ENCODE measurements around the gene B3GLCT. TPM values are rescaled to one million over a fixed set of nuclear protein-coding genes. Genes with fewer than 3 reads are reported as not detected.

Gene B3GLCT
- total and polyA plus RNA-seq, 8 donors, result 1.5 to 3.4 (median 2.0) TPM

DNA sequence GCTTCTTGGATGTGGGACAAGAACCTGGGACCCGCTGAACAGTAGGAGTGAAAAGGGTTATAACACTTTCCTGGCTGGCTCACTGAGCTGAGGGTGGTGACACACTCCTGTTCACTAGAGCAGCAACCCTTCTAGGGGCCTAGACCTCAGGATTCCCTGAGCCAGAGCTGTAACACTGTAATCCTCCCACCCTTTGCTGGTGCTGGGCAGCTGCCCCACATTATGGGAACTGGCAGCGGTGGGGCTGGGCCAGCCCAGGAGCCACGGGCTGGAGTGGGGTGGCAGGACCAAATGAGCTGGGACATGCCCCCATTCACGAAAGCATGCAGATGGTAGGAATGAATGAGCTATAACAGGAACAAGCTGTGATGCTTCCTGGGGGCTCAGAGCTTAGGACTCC is 110.6 kb downstream of the B3GLCT start:
- 94 to 96% methylated on average over 4 of the region's 4 CpGs for WGBS, 2 donors
- intact Hi-C loops (cut with DNase I), result no loop called here
- DNase-seq (peak in 1 of 6 donors; percentile 20), ATAC-seq (no peak), FAIRE-seq (no peak)
- Histone ChIP-seq H3K9me3 (no peaks in the 10 kb centered on the region), H3K27ac (no peak overlapping the region), H3K4me1 (no peaks in the 10 kb centered on the region), H3K27me3 (no peaks in the 10 kb centered on the region), H3K4me3 (no peak overlapping the region), H3K36me3 (no peaks in the 10 kb centered on the region)
- TF ChIP-seq, protein P1, sequence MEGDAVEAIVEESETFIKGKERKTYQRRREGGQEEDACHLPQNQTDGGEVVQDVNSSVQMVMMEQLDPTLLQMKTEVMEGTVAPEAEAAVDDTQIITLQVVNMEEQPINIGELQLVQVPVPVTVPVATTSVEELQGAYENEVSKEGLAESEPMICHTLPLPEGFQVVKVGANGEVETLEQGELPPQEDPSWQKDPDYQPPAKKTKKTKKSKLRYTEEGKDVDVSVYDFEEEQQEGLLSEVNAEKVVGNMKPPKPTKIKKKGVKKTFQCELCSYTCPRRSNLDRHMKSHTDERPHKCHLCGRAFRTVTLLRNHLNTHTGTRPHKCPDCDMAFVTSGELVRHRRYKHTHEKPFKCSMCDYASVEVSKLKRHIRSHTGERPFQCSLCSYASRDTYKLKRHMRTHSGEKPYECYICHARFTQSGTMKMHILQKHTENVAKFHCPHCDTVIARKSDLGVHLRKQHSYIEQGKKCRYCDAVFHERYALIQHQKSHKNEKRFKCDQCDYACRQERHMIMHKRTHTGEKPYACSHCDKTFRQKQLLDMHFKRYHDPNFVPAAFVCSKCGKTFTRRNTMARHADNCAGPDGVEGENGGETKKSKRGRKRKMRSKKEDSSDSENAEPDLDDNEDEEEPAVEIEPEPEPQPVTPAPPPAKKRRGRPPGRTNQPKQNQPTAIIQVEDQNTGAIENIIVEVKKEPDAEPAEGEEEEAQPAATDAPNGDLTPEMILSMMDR (IDR thresholded peaks at IDR 0.05), result no peak

DNA sequence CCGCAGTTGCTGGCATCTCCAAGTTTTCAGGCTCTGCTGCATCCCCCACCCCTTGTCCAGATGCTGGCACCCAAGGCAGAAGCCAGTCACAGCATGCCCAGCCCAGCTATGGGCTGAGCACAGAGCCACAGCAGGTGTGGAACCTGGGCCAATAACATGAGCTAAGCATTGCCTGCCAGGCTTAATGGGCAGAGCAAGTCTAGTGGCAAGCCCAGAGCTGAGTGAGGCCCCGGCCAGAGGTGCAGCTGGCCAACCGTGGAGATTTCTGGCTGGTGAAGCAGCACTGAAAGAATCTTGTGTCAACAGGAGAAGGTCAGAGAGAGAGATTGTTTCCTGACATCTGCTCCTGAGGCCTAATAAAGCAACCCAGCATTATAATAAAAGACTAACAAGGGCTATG is 111.0 kb downstream of the B3GLCT start:
- Histone ChIP-seq H3K27ac (no peak overlapping the region), H3K4me1 (no peaks in the 10 kb centered on the region), H3K4me3 (no peak overlapping the region), H3K36me3 (no peaks in the 10 kb centered on the region), H3K9me3 (no peaks in the 10 kb centered on the region), H3K27me3 (no peaks in the 10 kb centered on the region)
- 43 to 45% methylated on average over 3 of the region's 3 CpGs for WGBS, 2 donors
- TF ChIP-seq, protein P1 (IDR thresholded peaks at IDR 0.05), result no peak
- DNase-seq, result peak in 1 of 6 donors; percentile 35
- no peak for FAIRE-seq
- ATAC-seq, result peak in 2 of 4 donors; percentile 72 to 82
- intact Hi-C loops (cut with DNase I), result no loop called here

DNA sequence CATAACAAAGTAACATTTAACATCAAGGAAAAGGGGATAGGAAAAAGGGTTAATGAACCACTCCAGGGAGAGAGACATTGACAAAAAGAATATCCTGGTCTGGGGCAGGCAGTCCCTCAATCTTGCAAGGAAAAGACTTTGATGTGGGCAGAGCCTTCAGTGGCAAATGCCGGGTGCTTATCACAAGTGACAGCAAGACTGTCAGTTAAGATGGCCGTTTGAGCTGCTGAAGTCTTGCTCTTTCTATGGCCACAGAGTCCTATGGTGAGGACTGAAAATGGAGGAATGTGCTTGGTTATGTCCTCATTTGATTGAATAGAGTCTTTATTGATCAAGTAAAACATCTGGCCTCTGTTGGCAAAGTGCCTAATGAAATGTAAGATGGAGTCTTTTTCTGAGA is 112.1 kb downstream of the B3GLCT start:
- intact Hi-C loops (cut with DNase I), result no loop called here
- ATAC-seq, result no peak
- H3K36me3 ChIP-seq, result no peaks in the 10 kb centered on the region
- H3K4me1 ChIP-seq, result no peaks in the 10 kb centered on the region
- no peak overlapping the region for H3K4me3 ChIP-seq
- H3K9me3 ChIP-seq, result no peaks in the 10 kb centered on the region
- no peak overlapping the region for H3K27ac ChIP-seq
- 62 to 75% methylated on average over 2 of the region's 2 CpGs for WGBS, 2 donors
- no peaks in the 10 kb centered on the region for H3K27me3 ChIP-seq
- DNase-seq, result no peak
- TF ChIP-seq, protein P1 (IDR thresholded peaks at IDR 0.05), result no peak
- no peak for FAIRE-seq

DNA sequence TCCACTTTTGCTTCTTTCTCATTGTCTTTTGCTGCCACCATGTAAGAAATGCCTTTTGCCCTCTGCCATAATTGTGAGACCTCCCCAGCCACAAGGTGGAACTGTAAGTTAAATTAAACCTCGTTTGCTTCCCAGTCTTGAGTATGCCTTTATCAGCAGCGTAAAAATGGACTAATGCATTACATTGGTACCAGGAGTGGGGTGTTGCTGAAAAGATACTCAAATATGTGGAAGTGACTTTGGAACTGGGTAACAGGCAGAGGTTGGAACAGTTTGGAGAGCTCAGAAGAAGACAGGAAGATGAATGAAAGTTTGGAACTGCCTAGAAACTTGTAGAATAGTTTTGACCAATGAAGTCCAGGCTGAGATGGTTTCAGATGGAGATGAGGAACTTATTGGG is 115.2 kb downstream of the B3GLCT start:
- WGBS, 2 donors, result 72 to 73% methylated on average over 2 of the region's 2 CpGs
- no peak for ATAC-seq
- Histone ChIP-seq H3K27me3 (no peaks in the 10 kb centered on the region), H3K4me1 (no peaks in the 10 kb centered on the region), H3K36me3 (no peaks in the 10 kb centered on the region), H3K9me3 (no peaks in the 10 kb centered on the region), H3K27ac (no peak overlapping the region), H3K4me3 (no peak overlapping the region)
- TF ChIP-seq, protein P1 (IDR thresholded peaks at IDR 0.05), result no peak
- no peak for DNase-seq
- intact Hi-C loops (cut with DNase I), result no loop called here
- FAIRE-seq, result no peak

DNA sequence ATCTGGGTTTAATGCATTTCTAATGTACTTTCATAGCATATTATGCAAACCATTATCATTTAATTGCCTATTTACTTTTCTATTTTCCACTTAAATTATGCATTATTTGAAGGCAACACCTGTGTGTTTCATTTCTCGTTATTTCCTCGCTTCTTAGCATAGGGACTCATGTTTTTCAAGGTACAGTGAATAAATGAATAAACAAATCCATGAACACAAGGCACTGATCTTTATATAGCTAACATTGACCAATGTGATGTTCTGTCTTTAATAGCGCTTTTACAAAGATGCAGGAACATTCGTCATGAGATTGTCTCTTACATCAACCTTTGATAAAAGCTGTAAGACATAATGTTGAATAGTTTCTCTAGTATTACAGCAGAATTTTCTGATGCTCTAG is 121.2 kb downstream of the B3GLCT start:
- TF ChIP-seq, protein P1 (IDR thresholded peaks at IDR 0.05), result no peak
- no peak for FAIRE-seq
- no peaks in the 10 kb centered on the region for H3K36me3 ChIP-seq
- no peak overlapping the region for H3K4me3 ChIP-seq
- no peak overlapping the region for H3K27ac ChIP-seq
- no peaks in the 10 kb centered on the region for H3K4me1 ChIP-seq
- no peaks in the 10 kb centered on the region for H3K9me3 ChIP-seq
- intact Hi-C loops (cut with DNase I), result no loop called here
- 92 to 94% methylated on average over 4 of the region's 4 CpGs for WGBS, 2 donors
- no peaks in the 10 kb centered on the region for H3K27me3 ChIP-seq
- no peak for ATAC-seq
- DNase-seq, result no peak

Data from pancreas (tissue), 10 donors.